C4-2B (cell line): ENCODE data around the gene NDOR1.

Experiments used
- CTCF ChIP-seq: fragments of 450-650 bp; conservative IDR thresholded peaks from 2 replicates; pipeline ENCODE4 v1.5.1; 2017; ENCODE audit warnings: mild to moderate bottlenecking
- ZFX ChIP-seq: fragments of 450-650 bp; IDR thresholded peaks from 2 replicates; pipeline ENCODE4 v1.6.1; 2017

- TF ChIP-seq CTCF (no peak), ZFX (no peak)
Observed at GRCh38 chr9:137184881-137185660, 20.4 kb upstream of the NDOR1 start.
